OCI-LY7 (cell line): Measurements from ENCODE around the gene EXOC6B.

Experiments
- CTCF ChIP-seq: fragments of 200-600 bp; sonication (generic); conservative IDR thresholded peaks from 2 replicates; pipeline ENCODE4 v1.5.1; 2014; ENCODE audit warnings: mild to moderate bottlenecking, antibody characterized with exemption, low read length, moderate library complexity, mixed read lengths
- EZH2phosphoT487 ChIP-seq: fragments of 200-600 bp; sonication (generic); IDR thresholded peaks from 2 replicates; pipeline ENCODE4 v1.6.1; 2018; ENCODE audit warnings: low read depth, borderline replicate concordance, mild to moderate bottlenecking, mixed run types, antibody characterized with exemption, low read length, moderate library complexity, mixed read lengths

GRCh38 chr2:72185206-72185605, 640.6 kb downstream of the EXOC6B start:
- TF ChIP-seq EZH2phosphoT487 (no peak), CTCF (no peak)
